ENCODE measurements around the gene ADGRA1. TPM values are rescaled to one million over a fixed set of nuclear protein-coding genes. Genes with fewer than 3 reads are reported as not detected.

The ADGRA1 gene
- total RNA-seq, 4 donors from 2014 or later = 0.07 to 1.0 TPM; not detected in 2

- Histone ChIP-seq H3K27ac (no peak overlapping the region), H3K4me3 (no peak overlapping the region), H3K9me3 (no peaks in the 10 kb centered on the region), H3K4me1 (no peaks in the 10 kb centered on the region), H3K27me3 (no peaks in the 10 kb centered on the region), H3K36me3 (no peaks in the 10 kb centered on the region)
- no peak for DNase-seq
- intact Hi-C loops (cut with DNase I; ENCODE audit: low total_unique reads) = no loop called here
- TF ChIP-seq, protein P1, sequence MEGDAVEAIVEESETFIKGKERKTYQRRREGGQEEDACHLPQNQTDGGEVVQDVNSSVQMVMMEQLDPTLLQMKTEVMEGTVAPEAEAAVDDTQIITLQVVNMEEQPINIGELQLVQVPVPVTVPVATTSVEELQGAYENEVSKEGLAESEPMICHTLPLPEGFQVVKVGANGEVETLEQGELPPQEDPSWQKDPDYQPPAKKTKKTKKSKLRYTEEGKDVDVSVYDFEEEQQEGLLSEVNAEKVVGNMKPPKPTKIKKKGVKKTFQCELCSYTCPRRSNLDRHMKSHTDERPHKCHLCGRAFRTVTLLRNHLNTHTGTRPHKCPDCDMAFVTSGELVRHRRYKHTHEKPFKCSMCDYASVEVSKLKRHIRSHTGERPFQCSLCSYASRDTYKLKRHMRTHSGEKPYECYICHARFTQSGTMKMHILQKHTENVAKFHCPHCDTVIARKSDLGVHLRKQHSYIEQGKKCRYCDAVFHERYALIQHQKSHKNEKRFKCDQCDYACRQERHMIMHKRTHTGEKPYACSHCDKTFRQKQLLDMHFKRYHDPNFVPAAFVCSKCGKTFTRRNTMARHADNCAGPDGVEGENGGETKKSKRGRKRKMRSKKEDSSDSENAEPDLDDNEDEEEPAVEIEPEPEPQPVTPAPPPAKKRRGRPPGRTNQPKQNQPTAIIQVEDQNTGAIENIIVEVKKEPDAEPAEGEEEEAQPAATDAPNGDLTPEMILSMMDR (IDR thresholded peaks at IDR 0.05) = no peak
- TF ChIP-seq POLR2A (IDR thresholded peaks at IDR 0.05) = no peak
Measured at GRCh38 chr10:133114251-133114650, 26.5 kb downstream of the ADGRA1 start.

GRCh38 chr10:133114726-133115452 lies 27.2 kb downstream of the ADGRA1 start:
- no peak for DNase-seq
- H3K27ac ChIP-seq = no peak overlapping the region
- H3K4me3 ChIP-seq = no peak overlapping the region
- no peaks in the 10 kb centered on the region for H3K9me3 ChIP-seq
- no peaks in the 10 kb centered on the region for H3K36me3 ChIP-seq
- intact Hi-C loops (cut with DNase I; ENCODE audit: low total_unique reads) = no loop called here
- no peaks in the 10 kb centered on the region for H3K27me3 ChIP-seq
- TF ChIP-seq, protein P1 (IDR thresholded peaks at IDR 0.05) = no peak
- TF ChIP-seq POLR2A (IDR thresholded peaks at IDR 0.05) = no peak
- H3K4me1 ChIP-seq = no peaks in the 10 kb centered on the region

GRCh38 chr10:133115453-133115842 lies 27.7 kb downstream of the ADGRA1 start:
- TF ChIP-seq, protein P1 (IDR thresholded peaks at IDR 0.05) = no peak
- no peak for TF ChIP-seq POLR2A (IDR thresholded peaks at IDR 0.05)
- Histone ChIP-seq H3K4me3 (no peak overlapping the region), H3K27me3 (no peaks in the 10 kb centered on the region), H3K36me3 (no peaks in the 10 kb centered on the region), H3K4me1 (no peaks in the 10 kb centered on the region), H3K27ac (no peak overlapping the region), H3K9me3 (no peaks in the 10 kb centered on the region)
- intact Hi-C loops (cut with DNase I; ENCODE audit: low total_unique reads) = no loop called here
- DNase-seq = no peak

DNA sequence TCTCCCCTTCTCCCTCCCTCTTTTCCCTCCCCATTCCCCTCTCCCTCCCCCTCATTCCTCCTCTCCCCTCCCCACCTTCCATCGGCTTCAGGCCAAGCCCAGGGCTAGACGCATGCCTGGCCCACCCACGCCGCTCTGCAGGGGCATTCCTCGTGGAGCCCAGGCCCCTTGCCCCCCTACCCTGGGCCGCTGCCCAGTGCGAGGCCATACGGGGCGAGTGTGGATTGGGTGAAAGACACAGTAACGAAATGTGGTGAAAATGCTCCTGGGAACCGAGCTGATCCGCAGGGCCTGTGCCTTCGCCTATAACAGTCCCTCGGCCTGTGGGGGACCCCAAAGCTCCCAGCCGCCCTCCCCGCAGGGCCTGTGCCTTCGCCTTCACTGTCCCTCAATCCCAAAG lies 28.3 kb downstream of the ADGRA1 start:
- no peaks in the 10 kb centered on the region for H3K4me1 ChIP-seq
- no peaks in the 10 kb centered on the region for H3K36me3 ChIP-seq
- intact Hi-C loops (cut with DNase I; ENCODE audit: low total_unique reads) = no loop called here
- no peak for TF ChIP-seq POLR2A (IDR thresholded peaks at IDR 0.05)
- TF ChIP-seq, protein P1 (IDR thresholded peaks at IDR 0.05) = no peak
- DNase-seq = no peak
- no peak overlapping the region for H3K4me3 ChIP-seq
- no peaks in the 10 kb centered on the region for H3K27me3 ChIP-seq
- H3K9me3 ChIP-seq = no peaks in the 10 kb centered on the region
- H3K27ac ChIP-seq = no peak overlapping the region

DNA sequence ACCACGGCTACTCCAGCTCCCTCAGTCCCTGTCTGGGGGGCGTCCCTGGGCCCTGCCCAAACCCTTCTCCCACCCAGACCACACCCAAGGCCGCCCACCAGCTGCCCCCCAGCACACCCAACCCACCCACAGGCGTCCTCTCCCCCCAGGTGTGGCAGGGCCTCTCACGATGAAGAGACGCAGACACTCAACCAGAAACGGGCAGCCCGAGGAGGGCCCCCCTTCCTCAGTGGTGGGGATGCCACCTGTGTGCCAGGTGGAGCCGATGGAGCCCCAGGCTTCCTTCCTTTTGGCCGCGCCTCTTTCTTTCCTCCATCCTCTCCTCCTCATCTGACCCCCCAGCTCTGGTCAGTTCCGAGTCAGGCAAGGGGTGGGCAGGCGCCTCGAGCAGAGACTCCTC lies 28.7 kb downstream of the ADGRA1 start:
- TF ChIP-seq, protein P1 (IDR thresholded peaks at IDR 0.05) = no peak
- TF ChIP-seq POLR2A (IDR thresholded peaks at IDR 0.05) = no peak
- Histone ChIP-seq H3K9me3 (no peaks in the 10 kb centered on the region), H3K4me3 (no peak overlapping the region), H3K4me1 (no peaks in the 10 kb centered on the region), H3K36me3 (no peaks in the 10 kb centered on the region), H3K27me3 (no peaks in the 10 kb centered on the region), H3K27ac (no peak overlapping the region)
- no peak for DNase-seq
- intact Hi-C loops (cut with DNase I; ENCODE audit: low total_unique reads) = no loop called here
